Cerebellar nuclear complex (tissue), 1 donor: Measurements from ENCODE around the gene MATN4.

Experiments
- DNase-seq, 2 experiments: peaks; one replicate each; lab custom pipeline; 2025; lab: John Stamatoyannopoulos, UW

The MATN4 gene

DNA sequence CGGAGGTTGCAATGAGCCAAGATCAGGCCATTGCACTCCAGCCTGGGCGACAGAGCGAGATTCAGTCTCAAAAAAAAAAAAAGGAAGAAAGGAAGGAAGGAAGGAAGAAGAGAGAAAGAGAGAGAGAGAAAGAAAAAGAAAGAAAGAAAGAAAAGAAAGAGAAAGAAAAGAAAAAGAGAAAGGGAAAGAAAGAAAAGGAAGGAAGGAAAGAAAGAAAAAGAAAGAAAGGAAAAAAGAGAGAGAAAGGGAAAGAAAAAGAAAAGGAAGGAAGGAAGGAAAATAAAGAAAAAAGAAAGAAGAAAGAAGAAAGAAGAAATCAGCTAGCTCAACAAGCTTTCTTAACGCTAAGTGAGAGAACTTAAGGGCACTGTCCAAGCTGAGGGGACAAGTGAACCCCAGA is 7.6 kb upstream of the MATN4 start:
- no peak for DNase-seq

- DNase-seq: no peak
Measured at GRCh38 chr20:45313943-45314342, 5.8 kb upstream of the MATN4 start.

DNA sequence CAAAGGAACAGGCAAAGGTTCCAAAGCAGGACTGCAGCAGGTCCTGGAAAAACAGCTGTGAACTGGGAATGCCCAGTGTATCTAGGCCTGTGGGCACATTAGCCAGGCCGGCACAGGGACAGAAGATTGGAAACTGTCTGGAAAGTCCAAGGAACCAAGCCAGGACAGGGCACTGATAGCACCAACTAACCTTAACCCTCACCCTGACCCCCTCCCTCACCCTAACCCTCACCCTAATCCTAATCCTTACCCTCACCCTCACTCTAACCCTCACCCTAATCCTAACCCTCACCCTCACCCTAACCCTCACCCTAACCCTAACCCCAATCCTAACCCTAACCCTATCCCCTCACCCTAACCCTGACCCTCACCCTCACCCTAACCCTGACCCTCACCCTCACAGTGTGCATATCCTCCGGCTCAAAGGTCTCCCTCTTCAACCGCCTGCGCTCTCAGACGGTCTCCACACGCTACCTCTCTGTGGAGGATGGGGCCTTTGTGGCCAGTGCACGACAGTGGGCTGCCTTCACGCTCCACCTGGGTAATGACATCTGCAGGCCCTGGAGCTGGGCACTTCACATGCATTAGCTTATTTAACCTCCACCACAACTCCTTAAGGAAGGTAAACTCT is 5.1 kb upstream of the MATN4 start:
- DNase-seq: no peak

DNA sequence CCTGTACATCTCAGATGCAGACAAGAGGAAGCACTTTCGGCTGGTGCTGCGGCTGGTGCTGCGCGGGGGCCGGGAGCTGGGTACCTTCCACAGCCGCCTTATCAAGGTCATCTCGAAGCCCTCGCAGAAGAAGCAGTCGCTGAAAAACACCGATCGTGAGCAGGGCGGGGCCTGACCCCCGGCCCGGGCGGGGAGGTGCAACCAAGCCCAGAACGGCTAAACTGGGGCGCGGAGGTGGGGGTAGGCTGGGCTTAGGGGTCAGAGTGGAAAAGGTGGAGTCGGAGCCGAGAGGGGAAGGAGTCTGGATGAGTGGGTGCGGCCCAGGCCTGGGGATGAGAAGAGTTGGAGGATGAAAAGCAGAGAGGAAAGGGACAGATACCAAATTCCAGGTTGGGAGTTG is 4.1 kb upstream of the MATN4 start:
- DNase-seq: no peak

GRCh38 chr20:45311589-45312211 is 3.6 kb upstream of the MATN4 start:
- DNase-seq: no peak

DNA sequence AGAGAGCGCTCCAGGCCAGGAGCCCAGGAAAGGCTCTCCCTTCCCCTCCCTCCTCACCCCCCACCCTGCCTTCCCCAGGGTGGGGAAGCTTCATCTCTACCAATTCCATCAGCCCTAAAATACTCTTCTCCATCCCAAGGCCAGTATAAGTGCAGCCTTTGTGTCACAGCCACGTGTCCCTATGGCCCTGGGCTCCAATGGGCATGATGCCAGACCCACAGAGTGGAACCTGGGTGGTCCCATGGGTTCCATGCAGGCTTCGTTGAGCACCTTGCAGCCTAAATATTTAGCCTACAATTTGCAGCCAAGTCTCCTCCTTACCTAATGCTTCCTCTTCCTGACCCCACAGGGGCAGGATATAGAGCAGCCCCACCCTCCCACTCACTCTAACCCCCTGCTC is 976 bp upstream of the MATN4 start:
- no peak for DNase-seq

DNA sequence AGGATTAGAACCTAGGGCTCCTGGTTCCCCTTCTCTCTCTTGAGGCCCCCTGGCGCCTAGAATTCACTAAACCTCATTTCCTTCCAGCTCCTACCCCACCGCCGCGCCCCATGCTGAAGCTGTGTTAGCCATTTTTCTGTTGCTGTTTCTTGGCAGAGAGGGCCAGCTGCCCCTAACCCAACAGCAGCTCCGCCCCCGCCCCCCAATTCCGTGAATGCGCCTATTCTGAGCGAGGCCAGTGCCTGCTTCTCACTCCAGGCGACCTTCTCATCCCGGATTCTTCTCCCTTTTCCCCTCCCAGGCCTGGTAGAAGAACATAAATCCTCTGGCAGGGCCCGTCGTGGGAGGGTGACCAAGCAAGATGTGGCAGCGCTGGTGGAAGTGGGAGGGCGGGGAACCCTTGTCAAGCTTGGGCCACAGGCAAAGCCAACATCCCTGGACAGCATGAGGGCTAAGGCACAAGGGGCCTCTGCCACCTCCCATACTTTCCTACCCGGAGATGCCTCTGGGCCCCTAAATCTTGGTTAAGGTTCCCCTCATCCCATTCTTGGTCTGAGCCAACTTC is 941 bp downstream of the MATN4 start:
- DNase-seq: no peak

DNA sequence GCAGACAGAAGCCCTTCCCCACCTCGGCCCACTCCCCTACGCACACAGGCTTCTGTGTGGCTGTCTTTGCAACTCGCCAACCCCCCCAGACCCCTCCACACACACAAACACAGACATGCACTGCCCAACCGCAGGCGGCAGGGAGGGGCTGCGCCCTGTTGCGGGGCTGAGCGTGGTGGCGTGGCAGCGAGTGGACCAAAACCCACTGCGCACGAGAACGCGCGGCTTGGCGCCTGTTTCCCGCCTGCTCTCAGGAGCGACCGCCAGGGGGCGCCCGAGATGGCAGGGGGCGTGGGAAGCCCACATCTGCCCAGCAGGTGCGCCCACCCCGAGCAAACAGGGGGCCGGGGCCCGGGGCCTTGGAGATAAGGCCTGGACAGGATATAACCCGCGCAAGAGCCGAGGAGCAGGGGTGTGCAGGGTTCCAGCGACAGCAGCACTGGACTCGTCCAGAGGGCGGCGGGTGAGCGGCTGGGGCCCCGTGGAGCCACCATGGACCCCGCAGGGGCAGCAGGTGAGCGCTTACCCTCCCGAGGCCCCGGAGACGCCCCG is 1.6 kb downstream of the MATN4 start, which contains the start of gene RBPJL:
RBPJL (plus strand) TSS at position 410 of the 552 bp plus-strand sequence; CDS start at position 493, 83 bp downstream.
- no peak for DNase-seq

DNA sequence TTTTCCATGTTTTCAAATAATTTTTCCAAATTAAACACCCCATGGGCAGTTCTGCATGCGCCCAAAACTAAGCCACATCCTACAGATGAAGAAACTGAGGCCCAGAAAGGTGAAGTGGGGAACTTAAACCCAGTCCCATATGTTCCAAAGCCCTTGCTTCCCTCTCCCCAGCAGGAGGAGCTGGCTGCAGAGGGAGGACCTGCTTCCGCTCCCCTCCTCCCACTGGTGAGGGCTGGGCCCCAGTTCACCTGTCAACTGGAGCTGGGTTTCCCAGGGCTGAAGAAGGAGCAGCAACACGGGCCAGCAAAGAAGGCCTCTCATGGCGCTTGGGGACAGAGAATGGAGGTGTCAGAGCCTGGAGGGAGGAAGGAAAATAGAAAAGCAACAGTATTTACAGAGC is 2.8 kb downstream of the MATN4 start:
- no peak for DNase-seq

DNA sequence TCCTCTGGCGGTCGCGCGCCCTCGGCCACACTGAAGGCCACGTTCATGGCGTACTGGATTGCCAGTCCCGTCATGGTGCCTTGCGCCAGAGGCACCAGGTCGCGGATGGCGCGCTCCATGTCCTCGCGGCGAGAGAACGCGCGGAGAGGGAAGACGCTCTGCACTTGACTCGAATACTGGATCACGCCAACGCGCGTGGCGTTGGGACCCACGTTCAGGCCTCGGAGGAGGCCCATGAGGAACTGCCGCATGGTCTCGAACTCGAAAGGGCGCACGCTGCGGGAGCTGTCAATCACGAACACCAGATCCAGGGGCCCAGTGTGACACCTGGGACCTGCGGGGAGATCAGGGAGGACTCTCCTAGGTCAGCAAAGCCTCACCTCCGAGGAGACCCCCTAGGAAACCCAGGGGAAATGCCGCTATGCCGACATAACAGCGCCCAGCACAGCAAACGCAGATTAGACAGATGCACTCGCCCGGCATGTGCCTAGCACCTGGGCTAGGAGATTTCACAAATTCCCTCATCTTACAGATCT is 3.6 kb downstream of the MATN4 start:
- no peak for DNase-seq

DNA sequence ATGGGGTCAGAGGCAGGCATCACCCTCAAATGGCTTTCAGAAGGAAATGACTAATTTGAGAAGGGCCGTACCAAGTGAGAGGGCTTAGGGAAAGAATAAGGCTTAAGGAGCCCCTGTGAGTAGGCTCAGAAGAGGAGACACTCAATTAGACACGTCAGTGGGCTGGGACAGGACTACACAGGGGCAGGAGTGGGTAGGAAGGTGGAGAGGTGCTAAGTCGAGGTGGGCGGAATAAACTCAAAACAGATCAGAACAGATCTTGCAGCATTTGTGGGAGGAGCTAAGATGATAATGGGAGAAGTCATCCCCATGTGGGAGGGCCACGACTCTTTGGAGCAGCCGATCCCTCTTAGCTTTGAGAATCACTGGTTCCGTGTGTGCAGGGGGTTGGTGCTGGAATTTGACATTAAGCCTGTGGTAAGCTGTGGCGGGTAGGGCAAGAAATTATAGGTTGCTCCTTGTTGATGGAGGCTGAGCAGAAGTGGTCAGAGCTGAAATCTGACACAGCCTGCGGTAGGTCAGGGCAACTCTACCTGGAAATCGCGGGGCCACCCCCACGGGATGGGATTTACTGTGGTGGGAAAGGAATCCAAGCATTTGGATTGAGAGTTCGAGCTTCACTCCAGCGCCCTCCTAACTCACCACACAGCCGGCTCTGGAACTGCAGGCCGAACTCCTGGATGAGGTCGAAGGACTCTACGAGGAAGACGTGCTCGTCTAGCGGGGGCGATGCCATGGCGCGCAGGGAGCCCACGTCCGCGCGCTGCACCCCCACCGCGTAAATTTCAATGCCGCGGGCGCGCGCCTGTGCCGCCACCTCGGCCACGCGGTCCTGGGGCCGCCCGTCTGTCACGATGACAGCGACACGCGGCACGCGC is 4.3 kb downstream of the MATN4 start:
- DNase-seq: no peak

DNA sequence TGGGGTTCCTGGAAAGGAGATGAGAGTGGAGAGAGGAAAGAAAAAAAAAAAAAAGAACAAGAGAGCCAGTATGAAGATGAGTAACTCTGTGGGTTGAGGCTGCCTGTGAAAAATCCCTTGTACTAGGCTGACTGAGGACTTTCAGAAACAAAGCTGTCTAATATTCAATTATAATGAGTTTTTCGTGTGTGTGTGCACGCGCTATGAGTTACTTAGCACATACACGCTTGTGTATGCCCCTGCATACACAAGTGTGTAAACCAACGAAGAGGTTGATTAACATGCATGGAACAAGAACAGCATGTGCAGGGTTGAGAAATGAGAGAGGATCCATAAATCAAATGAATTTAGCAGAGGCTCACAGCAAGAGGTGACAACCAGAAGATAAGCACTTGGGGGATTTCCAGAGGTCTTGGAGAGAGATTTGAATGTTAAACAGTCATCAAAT is 6.3 kb downstream of the MATN4 start:
- DNase-seq: no peak

DNA sequence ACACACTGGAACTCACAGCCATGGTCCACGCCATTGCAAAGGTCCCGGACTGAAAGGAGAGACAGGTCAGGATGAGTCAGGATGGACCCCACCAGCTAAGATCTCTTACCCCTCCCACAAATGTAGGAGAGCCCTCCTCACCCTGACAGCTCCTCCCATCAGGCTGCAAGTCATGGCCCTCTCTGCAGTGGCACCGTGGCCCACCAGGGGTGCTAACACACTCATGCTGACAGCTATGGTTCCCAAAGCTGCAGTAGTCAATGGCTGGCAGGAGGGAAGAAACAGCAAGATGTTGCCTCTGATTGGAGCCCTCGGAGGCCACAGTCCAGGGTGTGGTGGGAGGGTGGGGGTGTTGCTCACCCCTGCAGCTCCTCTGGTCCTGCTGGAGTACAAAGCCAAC is 7.1 kb downstream of the MATN4 start:
- no peak for DNase-seq

DNA sequence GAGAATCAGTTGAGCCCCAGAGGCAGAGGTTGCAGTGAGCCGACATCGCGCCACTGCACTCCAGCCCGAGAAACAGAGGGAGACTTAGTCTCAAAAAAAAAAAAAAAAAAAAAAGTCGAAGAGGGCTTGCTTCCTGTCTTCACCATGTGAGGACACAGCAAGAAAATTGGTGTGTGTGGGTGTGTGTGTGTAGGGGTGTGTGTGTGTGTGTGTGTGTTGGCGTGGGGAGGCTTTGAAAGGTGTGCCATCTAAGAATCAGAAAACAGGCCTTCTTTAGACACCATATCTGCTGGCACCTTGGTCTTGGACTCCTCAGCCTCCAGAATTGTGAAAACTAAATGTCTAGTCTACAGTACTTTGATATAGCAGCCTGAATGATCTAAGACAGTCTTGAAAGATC is 8.3 kb downstream of the MATN4 start:
- no peak for DNase-seq

- no peak for DNase-seq
Measured at GRCh38 chr20:45297786-45298497, 10.2 kb downstream of the MATN4 start.

DNA sequence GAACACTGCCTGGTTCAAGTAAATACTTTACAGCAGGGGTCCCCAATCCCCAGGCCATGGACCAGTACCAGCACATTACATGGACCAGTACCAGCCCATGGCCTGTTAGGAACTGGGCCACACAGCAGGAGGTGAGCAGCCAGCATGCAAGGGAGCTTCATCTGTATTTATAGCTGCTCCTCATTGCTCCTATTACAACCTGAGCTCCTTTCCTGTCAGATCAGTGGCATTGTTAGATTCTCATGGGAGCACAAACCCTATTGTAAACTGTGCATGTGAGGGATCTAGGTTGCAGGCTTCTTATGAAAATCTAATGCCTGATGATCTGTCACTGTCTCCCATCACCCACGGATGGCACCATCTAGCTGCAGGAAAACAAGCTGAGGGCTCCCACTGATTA is 13.4 kb downstream of the MATN4 start:
- DNase-seq: no peak

DNA sequence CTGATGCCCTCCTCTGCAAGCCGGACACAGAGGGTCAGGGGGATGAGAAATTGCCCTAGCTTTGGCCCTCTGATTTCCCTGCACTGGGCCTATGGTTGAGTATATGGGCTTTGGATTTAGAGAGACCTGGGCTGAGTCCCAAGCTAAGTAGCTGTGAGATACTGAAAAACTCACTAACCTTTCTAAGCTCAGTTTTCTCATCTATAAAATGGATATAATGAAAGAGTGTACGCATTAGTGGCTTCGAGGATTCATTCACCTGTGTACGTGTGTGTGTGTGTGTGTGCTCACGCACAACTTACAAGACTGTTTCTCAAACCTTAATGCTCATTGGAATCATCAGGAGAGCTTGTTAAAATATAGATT is 14.1 kb downstream of the MATN4 start:
- DNase-seq: no peak

- DNase-seq: no peak
Measured at GRCh38 chr20:45293041-45294002, 14.8 kb downstream of the MATN4 start.

- no peak for DNase-seq
Measured at GRCh38 chr20:45292343-45292742, 15.8 kb downstream of the MATN4 start.

GRCh38 chr20:45291526-45291925 is 16.6 kb downstream of the MATN4 start:
- DNase-seq: no peak
